ENCODE results near the gene NOCT.
"Not testable (repeated sequence)": the region's sequence is repeated elsewhere in the genome, so short reads cannot be mapped to it uniquely, and the experiment has no call there.

Gene NOCT

GRCh38 chr4:139015269-139015947, at the start of gene NOCT:
Gene NOCT, plus strand, starts transcription at chr4:139015781. Its CDS starts 201 bp downstream, at chr4:139015982.
- DNase-seq, result peak; percentile 80 to 81

- peak; percentile 18 to 23 for DNase-seq
Measured at GRCh38 chr4:138967313-138967712, 48.3 kb upstream of the NOCT start.

- peak in 1 of 2 experiments; percentile 25 for DNase-seq
Measured at GRCh38 chr4:138972956-138973801, 42.4 kb upstream of the NOCT start.

- DNase-seq, result no peak
Measured at GRCh38 chr4:138975225-138975624, 40.4 kb upstream of the NOCT start.

- no peak for DNase-seq
Measured at GRCh38 chr4:138976526-138976925, 39.1 kb upstream of the NOCT start.

GRCh38 chr4:138977524-138977923, 38.1 kb upstream of the NOCT start:
- no peak for DNase-seq

- DNase-seq, result no peak
Measured at GRCh38 chr4:138978028-138978585, 37.5 kb upstream of the NOCT start.

GRCh38 chr4:138978600-138978999, 37.0 kb upstream of the NOCT start:
- no peak for DNase-seq

GRCh38 chr4:138979742-138980141, 35.8 kb upstream of the NOCT start:
- DNase-seq, result no peak

- peak; percentile 87 to 90 for DNase-seq
Measured at GRCh38 chr4:138981930-138982390, 33.6 kb upstream of the NOCT start.

- no peak for DNase-seq
Measured at GRCh38 chr4:138982754-138983153, 32.8 kb upstream of the NOCT start.

GRCh38 chr4:138983690-138984089, 31.9 kb upstream of the NOCT start:
- no peak for DNase-seq

GRCh38 chr4:138984647-138985046, 30.9 kb upstream of the NOCT start:
- DNase-seq, result no peak

GRCh38 chr4:138992676-138993075, 22.9 kb upstream of the NOCT start:
- no peak for DNase-seq

GRCh38 chr4:138996090-138996489, 19.5 kb upstream of the NOCT start:
- DNase-seq, result no peak

GRCh38 chr4:138999666-139000065, 15.9 kb upstream of the NOCT start:
- peak; percentile 81 to 82 for DNase-seq

GRCh38 chr4:139000134-139000533, 15.4 kb upstream of the NOCT start:
- DNase-seq, result not testable (repeated sequence)

- DNase-seq, result peak; percentile 74 to 76
Measured at GRCh38 chr4:139001430-139001829, 14.2 kb upstream of the NOCT start.

GRCh38 chr4:139003668-139004067, 11.9 kb upstream of the NOCT start:
- not testable (repeated sequence) for DNase-seq

GRCh38 chr4:139005774-139006173, 9.8 kb upstream of the NOCT start:
- DNase-seq, result no peak

- DNase-seq, result no peak
Measured at GRCh38 chr4:139007640-139008039, 7.9 kb upstream of the NOCT start.

- DNase-seq, result not testable (repeated sequence)
Measured at GRCh38 chr4:139008278-139008677, 7.3 kb upstream of the NOCT start.

GRCh38 chr4:139009702-139010101, 5.9 kb upstream of the NOCT start:
- DNase-seq, result no peak

Measured in AML-193 (cell line).